CD4-positive, alpha-beta T cell treated with Interleukin-4 for 1 hour (primary cell): ENCODE results near the gene PLD1.
"Not testable (repeated sequence)": the region's sequence is repeated elsewhere in the genome, so short reads cannot be mapped to it uniquely, and the experiment has no call there.

ENCODE experiments used
- DNase-seq, 2 donors: peaks; one replicate each; pipeline ENCODE4 v3.0.0-alpha.2; 2020 to 2022

Gene PLD1

GRCh38 chr3:171768281-171768900 is 41.9 kb downstream of the PLD1 start:
- no peak for DNase-seq

- DNase-seq, result no peak
These were observed 44.8 kb downstream of the PLD1 start for GRCh38 chr3:171765511-171765887.

GRCh38 chr3:171763392-171763791 is 46.9 kb downstream of the PLD1 start:
- DNase-seq, result no peak

GRCh38 chr3:171760477-171760876 is 49.8 kb downstream of the PLD1 start:
- DNase-seq, result no peak

- no peak for DNase-seq
These were observed 52.2 kb downstream of the PLD1 start for GRCh38 chr3:171758109-171758508.

- DNase-seq, result no peak
These were observed 52.8 kb downstream of the PLD1 start for GRCh38 chr3:171757361-171758034.

- no peak for DNase-seq
These were observed 54.6 kb downstream of the PLD1 start for GRCh38 chr3:171755656-171756055.

- DNase-seq, result no peak
These were observed 55.2 kb downstream of the PLD1 start for GRCh38 chr3:171755015-171755589.

- no peak for DNase-seq
These were observed 56.4 kb downstream of the PLD1 start for GRCh38 chr3:171753665-171754408.

GRCh38 chr3:171753025-171753472 is 57.2 kb downstream of the PLD1 start:
- DNase-seq, result no peak

- no peak for DNase-seq
These were observed 58.0 kb downstream of the PLD1 start for GRCh38 chr3:171752329-171752728.

GRCh38 chr3:171749124-171749523 is 61.2 kb downstream of the PLD1 start:
- no peak for DNase-seq

- DNase-seq, result no peak
These were observed 62.0 kb downstream of the PLD1 start for GRCh38 chr3:171748064-171748924.

- no peak for DNase-seq
These were observed 62.9 kb downstream of the PLD1 start for GRCh38 chr3:171747223-171747920.

- DNase-seq, result not testable (repeated sequence)
These were observed 63.7 kb downstream of the PLD1 start for GRCh38 chr3:171746320-171747222.

- DNase-seq, result no peak
These were observed 64.5 kb downstream of the PLD1 start for GRCh38 chr3:171745577-171746319.

- DNase-seq, result no peak
These were observed 66.0 kb downstream of the PLD1 start for GRCh38 chr3:171744158-171744741.

GRCh38 chr3:171743327-171744157 is 66.7 kb downstream of the PLD1 start:
- DNase-seq, result no peak

GRCh38 chr3:171741377-171741776 is 68.9 kb downstream of the PLD1 start:
- no peak for DNase-seq
